NCI-H82 treated with DMSO at 0.1 percent for 48 hours (cell line): Measurements from ENCODE around the gene CCAR1.
"Not testable (repeated sequence)": the region's sequence is repeated elsewhere in the genome, so short reads cannot be mapped to it uniquely, and the experiment has no call there.

Experiments
- DNase-seq: peaks from one replicate; lab custom pipeline; 2025; ENCODE audit not compliant: unreplicated experiment; lab: John Stamatoyannopoulos, UW

Gene CCAR1

DNA sequence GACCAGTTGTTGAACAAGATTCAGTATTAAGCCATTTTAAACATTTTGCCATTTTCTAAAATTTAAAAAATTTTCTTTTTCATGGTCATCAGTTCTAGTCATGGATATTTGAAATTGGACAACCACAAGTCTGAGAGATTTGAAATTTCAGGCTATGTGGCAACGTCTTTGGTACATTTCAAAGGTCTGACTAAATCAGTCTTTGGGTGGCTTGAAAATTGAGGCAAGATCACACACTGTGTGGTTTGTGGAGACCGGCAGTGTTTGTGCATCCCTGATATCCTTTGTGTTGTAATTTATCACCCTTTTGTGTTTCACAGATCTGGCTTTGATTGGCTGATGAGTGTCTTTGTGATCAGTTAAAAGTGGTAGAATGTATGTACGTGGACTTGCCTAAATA is 35.7 kb downstream of the CCAR1 start:
- no peak for DNase-seq

DNA sequence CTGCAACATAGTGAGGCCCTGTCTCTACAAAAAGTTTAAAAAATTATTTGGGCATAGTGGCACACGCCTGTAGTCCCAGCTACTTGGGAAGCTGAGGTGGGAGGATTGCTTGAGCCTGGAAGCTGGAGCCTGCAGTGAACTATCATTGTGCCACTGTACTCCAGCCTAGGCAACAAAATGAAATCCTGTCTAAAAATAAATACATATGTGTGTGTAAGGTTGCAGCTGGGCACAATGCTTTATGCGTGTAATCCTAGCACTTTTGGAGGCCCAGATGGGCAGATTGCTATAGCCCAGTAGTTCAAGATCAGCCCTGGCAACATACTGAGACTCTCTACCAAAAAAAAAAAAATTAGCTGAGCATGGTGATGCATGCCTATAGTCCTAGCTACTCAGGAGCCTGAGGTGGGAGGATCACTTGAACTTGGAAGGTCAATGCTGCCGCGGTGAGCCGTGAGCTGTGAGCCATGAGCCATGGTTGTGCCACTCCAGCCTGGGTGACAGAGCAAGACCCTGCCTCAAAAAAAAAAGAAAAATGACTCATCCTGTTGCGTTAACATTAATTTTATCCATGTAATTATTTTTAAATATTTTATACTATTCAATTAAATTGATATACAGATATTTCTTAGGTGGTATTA is 38.3 kb downstream of the CCAR1 start:
- DNase-seq, result no peak

DNA sequence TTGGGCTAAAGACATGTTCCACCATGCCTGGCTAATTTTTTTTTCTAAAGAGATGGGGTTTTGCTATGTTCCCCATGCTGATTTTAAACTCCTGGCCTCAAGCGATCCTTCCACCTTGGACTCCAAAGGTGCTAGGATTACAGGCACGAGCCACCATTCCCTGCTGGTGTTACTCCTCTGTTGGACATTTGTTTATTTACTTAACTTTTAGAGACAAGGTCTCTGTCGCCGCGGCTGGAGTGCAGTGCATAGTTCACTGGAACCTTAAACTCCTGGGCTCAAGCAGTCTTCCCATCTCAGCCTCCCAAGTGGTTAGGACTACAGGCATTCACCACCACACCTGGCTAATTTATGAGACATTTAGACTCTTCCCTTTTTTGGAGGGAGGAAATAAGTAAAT is 38.9 kb downstream of the CCAR1 start:
- DNase-seq, result no peak

DNA sequence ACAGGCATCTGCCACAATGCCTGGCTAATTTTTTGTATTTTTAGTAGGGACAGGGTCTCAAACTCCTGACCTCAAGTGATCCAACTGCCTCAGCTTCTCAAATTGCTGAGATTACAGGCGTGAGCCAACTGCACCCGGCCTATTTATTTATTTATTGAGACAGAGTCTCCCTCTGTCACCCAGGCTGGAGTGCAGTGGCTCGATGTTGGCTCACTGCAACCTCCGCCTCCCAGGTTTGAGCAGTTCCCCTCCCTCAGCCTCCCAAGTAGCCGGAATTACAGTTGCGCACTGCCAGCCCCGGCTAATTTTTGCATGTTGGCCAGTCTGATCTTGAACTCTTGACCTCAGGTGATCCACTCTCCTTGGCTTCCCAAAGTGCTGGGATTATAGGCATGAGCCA is 46.4 kb downstream of the CCAR1 start:
- DNase-seq, result not testable (repeated sequence)

DNA sequence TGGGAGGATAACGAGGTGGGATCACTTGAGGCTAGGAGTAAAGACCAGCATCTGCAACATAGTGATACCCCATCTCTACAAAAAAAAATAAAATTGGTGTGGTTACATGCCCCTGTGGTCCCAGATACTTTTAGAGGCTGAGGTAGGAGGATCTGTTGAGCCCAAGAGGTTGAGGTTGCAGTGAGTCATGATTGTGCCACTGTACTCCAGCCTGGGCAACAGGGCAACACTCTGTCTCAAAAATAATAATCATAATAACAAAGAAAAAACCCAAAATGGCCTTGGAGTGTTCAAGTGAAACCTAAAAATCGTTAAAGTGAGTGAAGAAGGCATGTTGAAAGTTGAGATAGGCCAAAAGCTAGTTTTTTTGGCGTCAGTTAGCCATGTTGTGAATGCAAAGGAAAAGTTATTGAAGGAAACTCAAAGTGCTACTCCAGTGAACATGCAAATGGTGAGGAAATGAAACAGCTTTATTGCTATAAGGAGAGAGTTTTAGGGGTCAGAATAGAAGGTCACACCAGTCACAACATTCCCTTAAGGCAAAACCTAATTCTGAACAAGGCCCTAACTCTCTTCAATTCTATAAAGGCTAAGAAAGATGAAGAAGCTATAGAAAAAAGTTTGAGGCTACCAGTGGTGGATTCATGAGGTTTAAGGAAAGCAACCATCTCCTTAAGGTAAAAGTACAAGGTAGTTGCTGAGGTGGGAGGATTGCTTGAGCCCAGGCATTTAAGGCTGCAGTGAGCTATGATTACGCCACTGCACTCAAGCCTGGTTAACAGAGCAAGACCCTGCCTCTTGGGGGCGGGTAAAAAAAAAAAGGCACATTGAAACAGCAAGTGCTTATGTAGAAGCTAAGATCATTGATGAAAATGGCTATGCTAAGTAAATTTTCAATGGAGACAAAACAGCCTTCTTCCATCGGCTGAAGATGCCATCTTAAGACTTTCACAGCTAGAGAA is 60.9 kb downstream of the CCAR1 start:
- DNase-seq, result no peak

DNA sequence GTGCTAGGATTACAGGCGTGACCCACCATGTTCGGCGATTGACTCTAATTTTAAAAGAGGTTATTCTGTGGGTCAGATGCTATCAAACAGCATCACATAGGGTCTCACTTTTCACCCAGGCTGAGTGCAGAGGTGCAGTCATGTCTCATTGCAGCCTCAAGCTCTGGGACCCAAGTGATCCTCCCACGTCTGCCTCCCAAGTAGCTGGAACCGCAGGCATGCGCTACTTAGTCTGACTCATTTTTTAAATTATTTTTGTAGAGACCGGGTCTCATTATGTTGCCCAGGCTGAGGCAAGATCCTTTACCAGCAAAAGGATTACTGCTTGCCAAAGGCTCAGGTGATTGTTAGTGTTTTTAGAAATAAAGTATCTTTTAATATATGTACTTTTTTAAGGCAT is 63.4 kb downstream of the CCAR1 start:
- DNase-seq, result no peak

DNA sequence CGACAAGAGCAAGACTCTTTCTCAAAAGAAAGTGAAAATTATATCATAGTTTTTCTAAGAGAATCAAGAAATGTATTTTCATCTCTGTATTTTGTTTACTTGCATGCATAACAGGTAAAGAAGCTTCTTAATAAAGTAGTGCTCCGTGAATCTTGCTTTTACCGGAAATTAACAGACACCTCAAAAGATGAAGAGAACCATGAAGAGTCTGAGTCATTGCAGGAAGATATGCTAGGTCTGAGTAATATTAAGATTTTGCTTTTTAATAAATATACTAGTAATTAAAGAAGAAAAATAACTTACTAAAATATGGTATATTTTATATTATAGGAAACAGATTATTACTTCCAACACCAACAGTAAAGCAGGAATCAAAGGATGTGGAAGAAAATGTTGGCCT is 66.8 kb downstream of the CCAR1 start:
- DNase-seq, result no peak

DNA sequence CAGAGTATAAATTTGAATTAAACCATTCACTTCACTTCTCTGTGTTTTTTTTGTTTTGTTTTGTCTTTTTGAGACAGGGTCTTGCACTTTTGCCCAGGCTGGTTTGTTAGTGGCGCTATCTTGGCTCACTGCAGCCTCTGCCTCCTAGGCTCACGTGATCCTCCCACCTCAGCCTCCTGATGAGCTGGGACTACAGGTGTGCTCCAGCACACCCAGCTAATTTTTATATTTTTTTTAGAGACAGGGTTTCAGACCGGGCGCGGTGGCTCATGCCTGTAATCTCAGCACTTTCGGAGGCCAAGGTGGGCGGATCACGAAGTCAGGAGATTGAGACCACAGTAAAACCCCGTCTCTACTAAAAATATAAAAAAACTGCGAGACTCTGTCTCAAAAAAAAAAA is 69.4 kb downstream of the CCAR1 start:
- no peak for DNase-seq

DNA sequence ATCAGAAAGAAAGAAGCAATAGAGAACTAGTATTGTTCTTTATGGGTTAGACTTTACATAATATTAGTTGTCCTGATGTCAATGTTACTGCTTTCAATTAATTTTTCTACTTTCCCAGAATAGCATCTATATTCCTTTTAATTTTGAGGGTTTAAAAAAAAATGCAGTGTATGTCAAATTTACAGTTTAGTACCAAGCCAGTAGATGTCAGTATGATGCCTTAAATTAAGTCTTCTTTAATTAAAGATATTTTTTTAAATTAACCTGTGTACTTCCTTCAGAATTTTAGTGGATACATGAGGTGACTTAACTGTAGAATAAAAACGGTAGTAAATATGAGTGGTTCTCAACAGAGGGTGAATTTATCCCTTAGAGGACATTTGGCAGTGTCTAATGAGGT is 71.1 kb downstream of the CCAR1 start:
- no peak for DNase-seq

DNA sequence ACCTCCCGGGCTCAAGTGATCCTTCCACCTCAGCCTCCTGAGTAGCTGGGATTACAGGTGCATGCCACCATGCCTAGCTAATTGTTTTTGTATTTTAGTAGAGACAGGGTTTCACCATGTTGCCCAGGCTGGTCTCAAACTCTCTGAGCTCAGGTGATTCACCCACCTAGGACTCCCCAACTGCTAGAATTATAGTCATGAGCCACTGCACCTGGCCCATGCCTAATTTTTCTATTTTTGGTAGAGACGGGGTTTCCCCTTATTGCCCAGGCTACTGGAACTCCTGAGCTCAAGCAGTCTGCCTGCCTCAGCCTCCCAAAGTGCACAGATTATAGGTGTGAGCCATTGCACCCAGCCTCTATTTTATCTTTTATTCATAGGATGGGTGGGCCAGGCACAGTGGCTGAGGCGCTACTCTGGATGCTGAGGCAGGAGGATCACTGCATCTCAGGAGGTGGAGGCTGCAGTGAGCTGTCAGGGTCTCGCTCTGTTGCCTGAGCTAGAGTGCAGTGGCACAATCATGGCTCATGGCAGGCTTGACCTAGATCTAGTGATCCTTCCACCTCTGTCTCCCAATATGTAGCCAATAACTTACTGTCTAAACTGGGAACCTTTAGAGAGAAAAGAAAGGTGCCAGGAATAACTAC is 75.0 kb downstream of the CCAR1 start:
- DNase-seq, result no peak

DNA sequence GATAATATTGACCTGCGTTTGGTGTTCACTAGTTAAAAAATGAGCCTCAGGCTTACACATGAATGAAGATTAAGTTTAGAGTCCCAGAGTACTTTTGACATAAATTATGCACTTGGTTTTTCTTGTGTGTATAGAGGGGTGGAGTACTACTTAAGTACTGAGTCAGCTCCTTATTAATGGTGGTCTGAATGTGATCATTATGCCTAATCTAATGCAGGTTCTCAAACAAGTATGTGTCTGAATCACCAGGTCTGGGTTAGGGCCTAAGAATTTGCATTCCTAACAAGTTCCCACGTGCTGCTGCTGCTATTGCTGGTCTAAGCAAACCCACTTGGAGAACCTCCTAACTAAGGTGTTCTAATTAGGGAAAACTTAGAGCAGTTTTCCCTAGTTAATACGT is 75.6 kb downstream of the CCAR1 start:
- no peak for DNase-seq

DNA sequence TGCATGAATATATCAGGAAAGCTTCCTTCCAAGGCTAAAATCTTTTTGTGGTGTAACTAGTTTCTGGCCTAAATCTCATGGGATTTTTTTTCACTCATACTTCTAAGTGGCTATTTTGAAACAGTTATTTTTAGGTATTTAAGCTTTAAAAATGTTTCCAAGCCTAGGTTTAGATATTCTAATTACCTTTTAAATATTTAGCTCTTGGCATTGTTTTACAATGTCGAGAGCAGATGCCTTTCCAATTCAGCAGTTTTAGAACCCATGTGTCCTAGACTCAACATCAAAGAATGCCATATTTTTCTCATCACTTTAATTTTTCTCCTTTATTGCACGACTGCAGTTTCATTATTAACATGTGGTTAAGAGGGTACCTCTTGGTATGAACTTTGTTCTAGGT is 79.2 kb downstream of the CCAR1 start:
- DNase-seq, result no peak

DNA sequence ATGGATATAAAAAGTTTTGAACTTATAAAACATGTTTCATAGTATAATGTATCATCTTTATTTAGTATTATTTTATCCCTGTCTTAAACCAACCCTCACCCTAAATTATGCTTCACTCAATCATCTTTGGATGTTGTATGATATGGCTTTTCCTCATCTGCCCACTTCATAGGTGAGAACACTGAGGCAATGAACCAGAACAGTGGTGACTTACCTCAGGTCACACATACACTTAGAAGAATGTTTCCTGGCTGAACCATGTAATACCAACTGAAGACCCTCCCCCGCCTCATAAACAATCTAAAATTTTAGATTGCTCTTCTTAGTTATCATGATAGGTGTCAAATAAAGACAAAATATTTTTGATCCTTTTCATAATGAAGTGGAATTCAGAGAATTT is 83.7 kb downstream of the CCAR1 start:
- no peak for DNase-seq

DNA sequence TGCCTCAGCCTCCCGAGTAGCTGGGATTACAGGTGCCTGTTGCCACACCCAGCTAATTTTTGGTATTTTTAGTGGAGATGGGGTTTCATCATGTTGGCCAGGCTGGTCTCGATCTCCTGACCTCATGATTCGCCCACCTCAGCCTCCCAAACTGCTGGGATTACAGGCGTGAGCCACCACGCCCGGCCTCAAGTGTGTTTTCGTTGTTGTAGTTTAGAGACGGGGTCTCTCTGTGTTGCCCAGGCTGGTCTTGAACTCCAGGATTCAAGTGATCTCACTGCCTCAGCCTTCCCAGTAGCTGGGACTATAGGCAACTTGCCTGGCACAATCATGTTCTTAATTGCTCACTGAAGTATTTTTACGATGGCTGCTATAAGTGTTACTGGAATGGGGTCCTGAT is 89.8 kb downstream of the CCAR1 start:
- DNase-seq, result not testable (repeated sequence)

DNA sequence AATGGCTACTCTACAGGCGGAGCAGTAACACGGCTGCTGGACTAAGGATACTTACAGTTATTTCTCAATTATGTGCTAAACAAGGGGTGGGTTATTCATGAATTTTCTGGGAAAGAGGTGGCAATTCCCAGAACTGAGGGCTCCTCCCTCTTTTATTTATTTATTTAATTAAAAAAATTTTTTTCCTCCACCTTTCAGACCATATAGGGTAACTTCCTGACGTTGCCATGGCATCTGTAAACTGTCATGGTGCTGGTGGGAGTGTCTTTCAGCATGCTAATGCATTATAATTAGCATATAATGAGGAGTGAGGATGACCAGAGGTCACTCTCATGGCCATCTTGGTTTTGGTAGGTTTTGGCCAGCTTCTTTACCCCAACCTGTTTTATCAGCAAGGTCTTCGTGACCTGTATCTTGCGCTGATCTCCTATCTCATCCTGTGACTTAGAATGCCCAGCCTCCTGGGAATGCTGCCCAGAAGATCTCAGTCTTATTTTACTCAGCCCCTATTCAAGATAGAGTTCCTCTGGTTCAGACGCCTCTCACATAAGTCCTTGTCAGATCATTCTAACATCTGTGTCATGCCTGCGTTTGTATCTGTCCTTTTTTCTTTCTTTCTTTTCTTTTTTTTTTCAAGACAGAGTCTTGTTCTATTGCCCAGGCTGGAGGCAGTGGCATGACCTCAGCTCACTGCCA is 90.4 kb downstream of the CCAR1 start:
- DNase-seq, result no peak

DNA sequence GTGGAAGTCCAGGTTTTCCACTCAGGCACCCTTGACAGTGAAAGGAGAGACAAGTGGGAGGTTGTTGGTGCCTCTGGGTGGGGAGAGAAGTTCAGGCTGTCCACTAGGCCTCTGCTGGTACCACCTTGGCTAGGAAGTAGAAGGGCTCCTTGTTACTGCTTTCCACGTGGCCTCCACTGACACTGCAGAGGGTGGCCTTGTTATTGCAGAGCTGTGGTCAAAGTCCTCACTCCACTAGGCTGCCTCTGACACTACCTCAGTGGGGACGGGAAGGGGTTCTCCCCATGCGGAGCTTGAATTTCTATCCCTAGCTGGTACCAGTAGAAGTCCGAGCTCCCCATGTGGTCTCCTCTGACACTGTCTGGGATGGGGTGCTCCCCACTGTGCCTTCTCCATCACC is 91.4 kb downstream of the CCAR1 start:
- no peak for DNase-seq

DNA sequence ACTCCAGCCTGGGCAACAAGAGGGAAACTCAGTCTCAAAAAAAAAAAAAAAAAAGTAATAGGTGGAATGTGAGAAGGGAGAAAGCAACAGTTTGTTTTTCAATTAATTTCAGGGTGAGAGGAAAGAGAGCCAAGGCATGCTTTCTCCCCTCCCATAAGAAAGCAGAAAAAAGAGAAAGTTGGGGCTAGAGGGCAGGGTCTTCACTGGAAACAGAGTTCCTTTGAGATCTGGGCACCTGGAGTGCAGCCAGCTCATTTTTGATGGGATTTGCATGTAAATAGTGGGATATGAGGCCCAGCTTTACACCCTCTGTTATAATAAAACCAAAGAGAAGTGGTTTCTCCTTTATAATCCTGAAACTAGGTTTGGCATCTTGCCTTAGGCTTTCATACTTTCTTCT is 92.5 kb downstream of the CCAR1 start:
- no peak for DNase-seq

DNA sequence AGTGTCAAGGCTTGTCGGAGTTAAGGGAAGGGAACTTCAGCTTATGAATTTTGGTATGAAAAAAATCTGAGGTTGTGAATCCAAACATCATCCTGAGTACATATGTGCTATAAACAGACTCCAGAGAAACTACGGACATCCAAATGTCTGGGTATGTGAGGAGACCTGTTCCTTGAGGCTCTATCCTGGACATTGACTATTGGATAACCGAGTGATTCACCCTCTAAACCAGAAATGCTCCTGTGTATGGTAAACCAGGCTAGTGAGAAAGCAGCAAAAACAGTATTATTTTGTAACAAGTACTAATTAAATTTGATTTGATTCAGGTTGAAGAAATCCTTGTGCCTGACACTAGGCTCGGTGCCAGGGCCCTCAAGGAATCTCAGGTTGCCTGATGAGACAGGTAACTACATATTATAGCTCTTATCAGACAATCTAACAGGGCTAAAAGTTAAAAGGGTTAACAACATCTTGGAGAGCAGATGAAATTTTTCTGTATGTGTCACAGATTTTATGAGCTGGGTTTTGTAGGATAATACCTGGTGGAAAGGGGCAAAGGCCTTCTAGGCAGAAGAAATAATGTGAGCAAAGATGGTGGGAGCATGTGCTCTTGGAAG is 95.9 kb downstream of the CCAR1 start:
- no peak for DNase-seq

DNA sequence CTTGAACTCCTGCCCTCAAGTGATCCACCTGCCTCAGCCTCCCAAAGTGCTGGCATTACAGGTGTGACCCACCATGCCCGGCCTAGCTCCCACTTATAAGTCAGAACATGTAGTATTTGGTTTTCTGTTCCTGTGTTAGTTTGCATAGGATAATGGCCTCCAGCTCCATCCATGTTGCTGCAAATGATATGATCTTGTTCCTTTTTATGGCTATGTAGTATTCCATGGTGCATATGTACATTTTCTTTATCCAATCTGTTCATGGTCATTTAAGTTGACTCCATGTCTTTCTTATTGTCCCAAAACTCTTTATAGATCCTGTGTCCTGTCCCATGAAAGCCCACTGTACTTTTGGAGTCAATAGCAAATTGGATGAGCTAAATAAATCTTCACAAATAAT is 99.3 kb downstream of the CCAR1 start:
- not testable (repeated sequence) for DNase-seq

DNA sequence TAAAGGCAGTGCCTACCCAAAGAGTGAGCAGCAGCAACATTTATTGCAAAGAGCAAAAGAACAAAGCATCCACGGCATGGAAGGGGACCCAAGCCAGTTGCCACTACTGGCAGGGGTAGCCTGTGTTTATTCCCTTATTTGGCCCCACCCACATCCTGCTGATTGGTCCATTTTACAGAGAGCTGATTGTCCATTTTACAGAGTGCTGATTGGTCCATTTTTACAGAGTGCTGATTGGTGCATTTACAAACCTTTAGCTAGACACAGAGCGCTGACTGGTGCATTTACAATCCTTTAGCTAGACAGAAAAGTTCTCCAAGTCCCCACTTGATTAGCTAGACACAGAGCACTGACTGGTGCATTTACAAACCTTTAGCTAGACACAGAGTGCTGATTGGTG is 101.6 kb downstream of the CCAR1 start:
- DNase-seq, result not testable (repeated sequence)
